ENCODE results near the gene RFX8.

DNA sequence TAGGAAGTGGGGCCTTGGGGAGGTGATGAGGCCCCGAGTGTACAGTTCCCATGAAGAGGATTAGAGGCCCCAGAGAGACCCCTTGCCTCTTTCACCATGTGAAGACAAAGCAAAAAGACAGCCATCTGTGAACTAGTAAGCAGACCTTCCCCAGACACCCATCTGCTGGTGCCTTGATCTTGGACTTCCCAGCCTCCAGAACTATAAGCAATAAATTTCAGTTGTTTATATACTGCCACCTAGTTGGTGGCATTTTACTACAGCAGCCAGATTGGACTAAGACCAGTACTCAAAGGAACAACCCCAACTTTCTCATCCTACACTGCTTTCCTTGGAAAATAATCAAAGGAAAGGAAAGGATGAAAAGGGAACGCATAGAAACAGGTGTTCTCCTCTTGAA lies 59.7 kb downstream of the RFX8 start:
- TF ChIP-seq, protein P1, sequence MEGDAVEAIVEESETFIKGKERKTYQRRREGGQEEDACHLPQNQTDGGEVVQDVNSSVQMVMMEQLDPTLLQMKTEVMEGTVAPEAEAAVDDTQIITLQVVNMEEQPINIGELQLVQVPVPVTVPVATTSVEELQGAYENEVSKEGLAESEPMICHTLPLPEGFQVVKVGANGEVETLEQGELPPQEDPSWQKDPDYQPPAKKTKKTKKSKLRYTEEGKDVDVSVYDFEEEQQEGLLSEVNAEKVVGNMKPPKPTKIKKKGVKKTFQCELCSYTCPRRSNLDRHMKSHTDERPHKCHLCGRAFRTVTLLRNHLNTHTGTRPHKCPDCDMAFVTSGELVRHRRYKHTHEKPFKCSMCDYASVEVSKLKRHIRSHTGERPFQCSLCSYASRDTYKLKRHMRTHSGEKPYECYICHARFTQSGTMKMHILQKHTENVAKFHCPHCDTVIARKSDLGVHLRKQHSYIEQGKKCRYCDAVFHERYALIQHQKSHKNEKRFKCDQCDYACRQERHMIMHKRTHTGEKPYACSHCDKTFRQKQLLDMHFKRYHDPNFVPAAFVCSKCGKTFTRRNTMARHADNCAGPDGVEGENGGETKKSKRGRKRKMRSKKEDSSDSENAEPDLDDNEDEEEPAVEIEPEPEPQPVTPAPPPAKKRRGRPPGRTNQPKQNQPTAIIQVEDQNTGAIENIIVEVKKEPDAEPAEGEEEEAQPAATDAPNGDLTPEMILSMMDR (IDR thresholded peaks at IDR 0.05) = no peak
- TF ChIP-seq POLR2A (IDR thresholded peaks at IDR 0.05; ENCODE audit: low read depth) (no peak), EP300 (IDR thresholded peaks at IDR 0.05) (no peak)

Measured in esophagus muscularis mucosa (tissue), 4 donors.